ENCODE results near the gene CEP85. TPM values are rescaled to one million over a fixed set of nuclear protein-coding genes. Genes with fewer than 3 reads are reported as not detected.

Gene CEP85
- total and polyA plus RNA-seq, 9 of the 15 experiments (the other 6 are each of a cell fraction or from before 2014, with no cell fraction given) = 42.1 to 140 (median 92.6) TPM

GRCh38 chr1:26276432-26276838, 42.4 kb downstream of the CEP85 start (continued):
- no peak for TF ChIP-seq CREB5 (CRISPR knock-in tag; IDR thresholded peaks at IDR 0.05)
- TF ChIP-seq NRF1 (conservative IDR thresholded peaks at IDR 0.05 in 1 of 2, IDR thresholded peaks at IDR 0.05 in 1 of 2) = peak in 1 of 2 experiments; percentile 16; a peak in 2 of 4 replicates
- TF ChIP-seq USF1 (CRISPR knock-in tag; IDR thresholded peaks at IDR 0.05) = peak; percentile 23; the same call in 1 of the 2 replicates
- TF ChIP-seq ATF4 (CRISPR knock-in tag; IDR thresholded peaks at IDR 0.05) = no peak
- no peak for TF ChIP-seq FOXA1 (IDR thresholded peaks at IDR 0.05; ENCODE audit: borderline replicate concordance)
- no peak for TF ChIP-seq PML (IDR thresholded peaks at IDR 0.05; ENCODE audit: low read length)
- no peak for TF ChIP-seq NR1H2 (CRISPR knock-in tag; IDR thresholded peaks at IDR 0.05)
- TF ChIP-seq XRCC5 (IDR thresholded peaks at IDR 0.05; ENCODE audit: low read depth, low read length) = no peak
- no peak for TF ChIP-seq ASH1L (IDR thresholded peaks at IDR 0.05; ENCODE audit: borderline replicate concordance, low read depth, partially characterized antibody)
- no peak for TF ChIP-seq BRD4 (IDR thresholded peaks at IDR 0.05)
- TF ChIP-seq ZBTB5 (IDR thresholded peaks at IDR 0.05) = no peak
- TF ChIP-seq NELFE (IDR thresholded peaks at IDR 0.05; ENCODE audit: insufficient read depth, insufficient read length) = no peak
- TF ChIP-seq, protein P1, sequence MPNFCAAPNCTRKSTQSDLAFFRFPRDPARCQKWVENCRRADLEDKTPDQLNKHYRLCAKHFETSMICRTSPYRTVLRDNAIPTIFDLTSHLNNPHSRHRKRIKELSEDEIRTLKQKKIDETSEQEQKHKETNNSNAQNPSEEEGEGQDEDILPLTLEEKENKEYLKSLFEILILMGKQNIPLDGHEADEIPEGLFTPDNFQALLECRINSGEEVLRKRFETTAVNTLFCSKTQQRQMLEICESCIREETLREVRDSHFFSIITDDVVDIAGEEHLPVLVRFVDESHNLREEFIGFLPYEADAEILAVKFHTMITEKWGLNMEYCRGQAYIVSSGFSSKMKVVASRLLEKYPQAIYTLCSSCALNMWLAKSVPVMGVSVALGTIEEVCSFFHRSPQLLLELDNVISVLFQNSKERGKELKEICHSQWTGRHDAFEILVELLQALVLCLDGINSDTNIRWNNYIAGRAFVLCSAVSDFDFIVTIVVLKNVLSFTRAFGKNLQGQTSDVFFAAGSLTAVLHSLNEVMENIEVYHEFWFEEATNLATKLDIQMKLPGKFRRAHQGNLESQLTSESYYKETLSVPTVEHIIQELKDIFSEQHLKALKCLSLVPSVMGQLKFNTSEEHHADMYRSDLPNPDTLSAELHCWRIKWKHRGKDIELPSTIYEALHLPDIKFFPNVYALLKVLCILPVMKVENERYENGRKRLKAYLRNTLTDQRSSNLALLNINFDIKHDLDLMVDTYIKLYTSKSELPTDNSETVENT (CRISPR knock-in tag; IDR thresholded peaks at IDR 0.05) = no peak
- TF ChIP-seq JUN (IDR thresholded peaks at IDR 0.05; ENCODE audit: borderline replicate concordance, low read depth, low read length) = peak; percentile 94; the same call in 1 of the 2 replicates
- TF ChIP-seq JUN (CRISPR knock-in tag; IDR thresholded peaks at IDR 0.05; ENCODE audit: borderline replicate concordance) = no peak
- no peak for TF ChIP-seq ZNF699 (CRISPR knock-in tag; IDR thresholded peaks at IDR 0.05; ENCODE audit: insufficient replicate concordance)
- TF ChIP-seq ESRRB (CRISPR knock-in tag; IDR thresholded peaks at IDR 0.05; ENCODE audit: borderline replicate concordance) = no peak
- no peak for TF ChIP-seq BCOR (IDR thresholded peaks at IDR 0.05)
- no peak for TF ChIP-seq ZNF57 (CRISPR knock-in tag; IDR thresholded peaks at IDR 0.05)
- no peak for TF ChIP-seq GATA2 (CRISPR knock-in tag; IDR thresholded peaks at IDR 0.05)
- no peak for TF ChIP-seq GABPA (tag; conservative IDR thresholded peaks at IDR 0.05; ENCODE audit: low read depth)
- no peak for TF ChIP-seq ZNF124 (CRISPR knock-in tag; IDR thresholded peaks at IDR 0.05)
- TF ChIP-seq NCOA2 (IDR thresholded peaks at IDR 0.05; ENCODE audit: partially characterized antibody in 2 of 2) = no peak

Data from K562 (cell line).